Neutrophil (primary cell): ENCODE data around the gene ANGPTL8.

Experiments
- H3K27ac ChIP-seq: fragments of 200-600 bp; sonication (generic); 2 replicates; pipeline ENCODE4 v1.5.1; 2016; ENCODE audit warnings: mild to moderate bottlenecking, moderate library complexity
- H3K27me3 ChIP-seq: fragments of 200-600 bp; sonication (generic); 2 replicates; pipeline ENCODE4 v1.6.0; 2016; ENCODE audit warnings: mild to moderate bottlenecking
- H3K36me3 ChIP-seq: fragments of 200-600 bp; sonication (generic); 2 replicates; pipeline ENCODE4 v1.5.1; 2017
- H3K4me1 ChIP-seq, 2 experiments: fragments of 200-600 bp in 1 of 2; sonication (generic) in 1 of 2; 1 replicate in 1 of 2; 2 replicates in 1 of 2; pipeline versions ENCODE4 v1.5.1 to v1.6.1; 2013 to 2016; ENCODE audit warnings: low read depth in 1 of 2, low read length in 1 of 2, mild to moderate bottlenecking in 1 of 2, moderate library complexity in 1 of 2; ENCODE audit not compliant: control insufficient read depth in 1 of 2, insufficient read depth in 1 of 2
- H3K4me3 ChIP-seq, 2 experiments: fragments of 200-600 bp in 1 of 2; sonication (generic) in 1 of 2; 1 replicate in 1 of 2; 2 replicates in 1 of 2; pipeline ENCODE4 v1.5.1; 2013 to 2016; ENCODE audit warnings: low read depth in 1 of 2, low read length in 1 of 2, mild to moderate bottlenecking in 1 of 2, moderate library complexity in 1 of 2
- H3K9me3 ChIP-seq: fragments of 200-600 bp; sonication (generic); 2 replicates; pipeline ENCODE4 v1.5.1; 2016
- TF ChIP-seq, protein P1 (sequence below): fragments of 200-600 bp; sonication (generic); IDR thresholded peaks from 2 replicates; pipeline ENCODE4 v1.5.1; 2016; ENCODE audit warnings: antibody characterized with exemption

ANGPTL8 gene

DNA sequence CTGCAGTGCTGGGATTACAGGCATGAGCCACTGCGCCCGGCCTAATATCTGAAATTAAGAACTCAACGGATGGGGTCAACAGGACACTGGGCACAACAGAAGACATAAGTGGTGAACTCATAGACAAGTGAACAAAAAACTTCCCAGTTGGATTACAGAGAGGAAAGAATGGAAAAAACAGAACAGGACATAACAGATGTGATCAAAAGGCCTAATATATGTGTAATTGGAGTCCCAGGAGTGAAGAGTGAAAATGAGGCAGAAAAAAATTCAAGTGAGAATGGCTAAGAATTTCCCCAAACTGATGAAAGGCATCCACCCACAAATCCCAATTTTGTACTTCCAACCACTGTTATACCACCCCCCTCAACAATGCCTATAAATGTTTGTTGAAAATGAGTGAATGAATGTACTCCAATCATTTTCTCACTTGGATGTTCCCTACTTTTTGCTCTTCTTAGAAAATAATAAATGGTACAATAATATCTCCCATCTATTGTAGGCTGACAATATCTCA lies 18.3 kb upstream of the ANGPTL8 start:
- H3K4me1 ChIP-seq: no peaks in the 10 kb centered on the region
- H3K27me3 ChIP-seq: no peaks in the 10 kb centered on the region
- no peaks in the 10 kb centered on the region for H3K9me3 ChIP-seq
- no peak overlapping the region for H3K27ac ChIP-seq
- H3K36me3 ChIP-seq: no peaks in the 10 kb centered on the region
- H3K4me3 ChIP-seq: no peak overlapping the region
- TF ChIP-seq, protein P1, sequence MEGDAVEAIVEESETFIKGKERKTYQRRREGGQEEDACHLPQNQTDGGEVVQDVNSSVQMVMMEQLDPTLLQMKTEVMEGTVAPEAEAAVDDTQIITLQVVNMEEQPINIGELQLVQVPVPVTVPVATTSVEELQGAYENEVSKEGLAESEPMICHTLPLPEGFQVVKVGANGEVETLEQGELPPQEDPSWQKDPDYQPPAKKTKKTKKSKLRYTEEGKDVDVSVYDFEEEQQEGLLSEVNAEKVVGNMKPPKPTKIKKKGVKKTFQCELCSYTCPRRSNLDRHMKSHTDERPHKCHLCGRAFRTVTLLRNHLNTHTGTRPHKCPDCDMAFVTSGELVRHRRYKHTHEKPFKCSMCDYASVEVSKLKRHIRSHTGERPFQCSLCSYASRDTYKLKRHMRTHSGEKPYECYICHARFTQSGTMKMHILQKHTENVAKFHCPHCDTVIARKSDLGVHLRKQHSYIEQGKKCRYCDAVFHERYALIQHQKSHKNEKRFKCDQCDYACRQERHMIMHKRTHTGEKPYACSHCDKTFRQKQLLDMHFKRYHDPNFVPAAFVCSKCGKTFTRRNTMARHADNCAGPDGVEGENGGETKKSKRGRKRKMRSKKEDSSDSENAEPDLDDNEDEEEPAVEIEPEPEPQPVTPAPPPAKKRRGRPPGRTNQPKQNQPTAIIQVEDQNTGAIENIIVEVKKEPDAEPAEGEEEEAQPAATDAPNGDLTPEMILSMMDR: no peak

DNA sequence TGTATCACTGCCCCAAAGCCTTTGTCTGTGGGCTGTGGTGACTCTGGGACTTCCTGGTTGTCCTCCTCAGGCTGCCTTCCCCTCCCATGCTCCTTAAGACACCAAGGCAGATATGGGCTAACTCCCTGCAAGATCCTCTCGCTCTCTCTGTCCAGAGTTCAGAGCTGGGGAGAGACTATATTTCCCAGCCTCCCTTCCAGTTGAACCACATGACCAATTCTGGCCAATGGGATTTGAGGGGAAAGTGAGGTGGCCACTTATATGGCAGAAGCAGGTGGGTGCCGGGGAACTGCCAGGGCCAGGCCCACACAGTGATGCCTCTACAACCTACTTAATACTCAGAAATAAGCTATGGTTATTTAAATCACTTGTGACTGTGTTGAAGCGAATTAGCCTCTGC lies 16.2 kb upstream of the ANGPTL8 start:
- Histone ChIP-seq H3K4me3 (no peak overlapping the region), H3K9me3 (no peaks in the 10 kb centered on the region), H3K27ac (no peak overlapping the region), H3K36me3 (no peaks in the 10 kb centered on the region), H3K27me3 (no peaks in the 10 kb centered on the region), H3K4me1 (no peaks in the 10 kb centered on the region)
- TF ChIP-seq, protein P1: no peak

DNA sequence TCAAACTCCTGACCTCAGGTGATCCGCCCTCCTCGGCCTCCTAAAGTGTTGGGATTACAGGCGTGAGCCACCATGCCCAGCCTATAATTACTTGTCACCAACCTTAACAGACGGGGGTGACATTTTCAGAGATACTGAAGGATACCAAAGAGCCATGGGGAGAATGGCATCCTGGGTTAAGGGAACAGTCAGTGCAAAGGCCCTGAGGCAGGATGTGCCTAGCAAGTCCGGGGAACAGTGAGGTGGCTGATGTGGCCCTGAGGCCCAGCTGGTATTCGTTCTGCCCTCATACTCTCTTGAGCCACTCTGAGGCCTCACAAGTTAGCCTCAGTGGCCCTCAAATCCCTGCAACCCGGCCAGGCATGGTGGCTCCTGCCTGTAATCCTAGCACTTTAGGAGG lies 15.0 kb upstream of the ANGPTL8 start:
- Histone ChIP-seq H3K4me1 (no peaks in the 10 kb centered on the region), H3K4me3 (no peak overlapping the region), H3K36me3 (no peaks in the 10 kb centered on the region), H3K27me3 (no peaks in the 10 kb centered on the region), H3K27ac (no peak overlapping the region), H3K9me3 (no peaks in the 10 kb centered on the region)
- TF ChIP-seq, protein P1: no peak

DNA sequence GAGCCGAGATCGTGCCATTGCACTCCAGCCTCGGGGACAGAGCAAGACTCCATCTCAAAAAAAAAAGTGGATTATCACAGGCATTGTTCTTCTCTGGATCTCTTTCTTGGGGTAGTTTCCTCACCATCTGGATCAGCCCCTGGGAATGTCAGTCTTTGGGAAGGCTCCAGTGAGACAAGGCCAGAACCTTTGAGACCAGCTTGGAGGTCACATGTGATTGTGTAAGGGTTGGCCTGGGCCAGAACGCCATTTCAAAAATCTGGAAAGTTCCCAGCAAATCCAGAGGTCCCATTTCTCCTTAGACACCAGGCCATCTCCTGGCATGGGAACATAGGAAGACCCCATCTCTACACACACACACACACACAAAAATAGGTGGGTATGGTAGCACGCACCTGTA lies 14.2 kb upstream of the ANGPTL8 start:
- Histone ChIP-seq H3K4me1 (no peaks in the 10 kb centered on the region), H3K27ac (no peak overlapping the region), H3K36me3 (no peaks in the 10 kb centered on the region), H3K27me3 (no peaks in the 10 kb centered on the region), H3K9me3 (no peaks in the 10 kb centered on the region), H3K4me3 (no peak overlapping the region)
- TF ChIP-seq, protein P1: no peak

DNA sequence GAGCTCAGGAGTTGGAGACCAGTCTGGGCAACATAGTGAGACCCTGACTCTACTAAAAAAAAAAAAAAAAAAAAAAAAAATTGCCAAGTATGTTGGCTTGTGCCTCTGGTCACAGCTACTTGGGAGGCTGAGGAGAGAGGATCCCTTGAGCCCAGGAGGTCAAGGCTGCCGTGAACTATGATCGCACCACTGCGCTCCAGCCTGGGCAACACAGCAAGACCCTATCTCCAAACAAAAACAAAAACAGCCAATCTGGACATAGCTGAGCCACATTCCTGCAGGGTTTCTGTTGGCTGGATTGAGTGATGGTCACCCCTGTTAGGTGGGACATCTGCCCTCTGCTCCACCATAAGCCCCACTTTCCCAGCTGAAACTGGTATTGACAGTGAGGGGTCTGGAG lies 13.6 kb upstream of the ANGPTL8 start:
- no peak overlapping the region for H3K27ac ChIP-seq
- TF ChIP-seq, protein P1: no peak
- H3K4me3 ChIP-seq: no peak overlapping the region
- no peaks in the 10 kb centered on the region for H3K9me3 ChIP-seq
- no peaks in the 10 kb centered on the region for H3K36me3 ChIP-seq
- H3K4me1 ChIP-seq: no peaks in the 10 kb centered on the region
- no peaks in the 10 kb centered on the region for H3K27me3 ChIP-seq

DNA sequence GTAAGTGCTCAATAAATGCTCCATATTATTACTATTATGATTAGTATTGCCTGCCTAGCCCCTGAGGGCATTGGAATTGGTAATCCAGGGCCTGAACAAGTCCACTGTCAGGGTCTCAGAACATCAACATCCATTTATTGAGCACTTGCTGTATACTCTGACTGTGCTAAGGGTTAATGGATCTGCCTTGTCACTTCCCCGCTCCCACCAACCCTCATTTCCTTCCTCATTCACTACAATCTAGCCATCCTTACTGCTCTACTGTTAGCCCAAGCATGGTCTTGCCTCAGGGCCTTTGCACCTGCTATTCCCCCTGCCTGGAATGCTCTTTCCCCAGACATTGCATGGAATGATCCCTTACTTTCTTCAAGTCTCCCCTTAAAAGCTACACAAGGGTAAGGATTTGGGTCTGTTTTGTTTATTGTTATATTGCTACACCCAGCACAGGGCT lies 12.7 kb upstream of the ANGPTL8 start:
- no peak overlapping the region for H3K4me3 ChIP-seq
- TF ChIP-seq, protein P1: no peak
- H3K36me3 ChIP-seq: no peaks in the 10 kb centered on the region
- no peaks in the 10 kb centered on the region for H3K9me3 ChIP-seq
- H3K27ac ChIP-seq: no peak overlapping the region
- H3K4me1 ChIP-seq: no peaks in the 10 kb centered on the region
- H3K27me3 ChIP-seq: no peaks in the 10 kb centered on the region
